ENCODE results near the gene IGF1R.

GRCh38 chr15:98967916-98968315 lies 319.6 kb downstream of the IGF1R start:
- TF ChIP-seq EZH2 (IDR thresholded peaks at IDR 0.05; ENCODE audit: low read length, unreplicated experiment) (no peak), CTCF (conservative IDR thresholded peaks at IDR 0.05; ENCODE audit: low read depth, low read length) (no peak)
